B cell (primary cell): ENCODE measurements around the gene PRKAG2. TPM values are rescaled to one million over a fixed set of nuclear protein-coding genes. Genes with fewer than 3 reads are reported as not detected.

Experiments
- ATAC-seq: fragments of 200-7000 bp; cut with Tn5 transposase; one replicate; pipeline ENCODE4 v1.10.0; 2021; ENCODE audit warnings: low read depth, mild to moderate bottlenecking, moderate number of reproducible peaks, moderate library complexity
- CTCF ChIA-PET: fragments of 350-600 bp; sonication (Branson Sonifier 250); formaldehyde crosslinking; loops from one replicate; lab custom pipeline; 2021; ENCODE audit warnings: antibody characterized with exemption, inconsistent platforms; lab: Charles Lee
- POLR2A ChIA-PET: fragments of 350-600 bp; sonication (Branson Sonifier 250); formaldehyde crosslinking; loops from one replicate; lab custom pipeline; 2021; ENCODE audit warnings: antibody characterized with exemption; lab: Charles Lee
- DNase-seq: peaks from one replicate; pipeline ENCODE4 v3.0.0; 2013
- H2AFZ ChIP-seq: 2 replicates; pipeline ENCODE4 v1.6.1; 2012; ENCODE audit warnings: mild to moderate bottlenecking, low read depth, low read length; ENCODE audit not compliant: insufficient read depth, poor library complexity, severe bottlenecking
- H3K27ac ChIP-seq, 2 donors: 1 replicate in 1 of 2; 2 replicates in 1 of 2; pipeline ENCODE4 v1.5.1; 2012 to 2013; ENCODE audit warnings: low read length in 2 of 2, mild to moderate bottlenecking in 2 of 2, moderate library complexity in 1 of 2
- H3K27me3 ChIP-seq, 4 experiments: fragments of 200-600 bp in 1 of 4; sonication (generic) in 1 of 4; replicated peaks in 1 of 4; 1 replicate in 2 of 4; 2 replicates in 2 of 4; pipeline versions ENCODE4 v1.6.1 to v1.7.0; 2013 to 2016; ENCODE audit warnings: low read length in 3 of 4, mild to moderate bottlenecking in 2 of 4, mixed read lengths in 1 of 4, moderate library complexity in 1 of 4; ENCODE audit not compliant: insufficient read depth in 4 of 4, control insufficient read depth in 3 of 4; ENCODE audit errors: control extremely low read depth in 1 of 4
- H3K36me3 ChIP-seq, 2 experiments: replicated peaks in 1 of 2; 1 replicate in 1 of 2; 2 replicates in 1 of 2; pipeline versions ENCODE4 v1.6.1 to v1.7.1; 2013; ENCODE audit warnings: low read length in 1 of 2; ENCODE audit not compliant: insufficient read depth in 2 of 2, control insufficient read depth in 1 of 2; ENCODE audit errors: control extremely low read depth in 1 of 2, extremely low read depth in 1 of 2
- H3K4me1 ChIP-seq, 2 donors: fragments of 200-600 bp in 1 of 2; sonication (generic) in 1 of 2; 1 replicate in 1 of 2; 2 replicates in 1 of 2; pipeline versions ENCODE4 v1.5.1 to v1.6.1; 2013 to 2017; ENCODE audit warnings: low read length in 2 of 2; ENCODE audit not compliant: control insufficient read depth in 2 of 2, insufficient read depth in 2 of 2
- H3K4me2 ChIP-seq: replicated peaks from 2 replicates; pipeline ENCODE3; 2012; ENCODE audit warnings: mild to moderate bottlenecking, low read depth, low read length; ENCODE audit not compliant: poor library complexity, severe bottlenecking
- H3K4me3 ChIP-seq, 5 experiments: fragments of 200-600 bp in 1 of 5; sonication (generic) in 1 of 5; 1 replicate in 3 of 5; 2 replicates in 2 of 5; pipeline versions ENCODE4 v1.5.1 to v1.7.0; 2011 to 2016; ENCODE audit warnings: low read length in 4 of 5, mild to moderate bottlenecking in 4 of 5, low read depth in 2 of 5, control low read depth in 1 of 5, moderate library complexity in 1 of 5; ENCODE audit not compliant: insufficient read depth in 1 of 5; ENCODE audit errors: control extremely low read depth in 1 of 5, extremely low read depth in 1 of 5
- H3K79me2 ChIP-seq: fragments of 200-600 bp; sonication (generic); one replicate; pipeline ENCODE4 v1.6.0; 2016; ENCODE audit warnings: low read length; ENCODE audit not compliant: control insufficient read depth, insufficient read depth
- H3K9ac ChIP-seq: fragments of 200-600 bp; sonication (generic); 2 replicates; pipeline ENCODE4 v1.6.1; 2017; ENCODE audit warnings: mild to moderate bottlenecking, low read length, moderate library complexity
- H3K9me3 ChIP-seq, 3 donors: one replicate each; pipeline versions ENCODE4 v1.6.1 to v1.7.1; 2013; ENCODE audit warnings: low read length in 2 of 3; ENCODE audit not compliant: control insufficient read depth in 2 of 3, insufficient read depth in 1 of 3; ENCODE audit errors: control extremely low read depth in 1 of 3
- H4K20me1 ChIP-seq: 2 replicates; pipeline ENCODE4 v1.6.0; 2012; ENCODE audit warnings: mild to moderate bottlenecking, low read length; ENCODE audit not compliant: insufficient read depth, control insufficient read depth, poor library complexity, severe bottlenecking
- H3K27ac Mint-ChIP-seq: one replicate; pipeline ENCODE4 v1.8.0; 2021; ENCODE audit warnings: mixed read lengths
- H3K27me3 Mint-ChIP-seq: one replicate; pipeline ENCODE4 v1.8.0; 2021; ENCODE audit warnings: mixed read lengths
- H3K4me1 Mint-ChIP-seq: one replicate; pipeline ENCODE4 v1.8.0; 2021; ENCODE audit warnings: mixed read lengths
- H3K4me3 Mint-ChIP-seq: one replicate; pipeline ENCODE4 v1.8.0; 2021; ENCODE audit warnings: mixed read lengths
- H3K9me3 Mint-ChIP-seq: one replicate; pipeline ENCODE4 v1.8.0; 2022; ENCODE audit warnings: mixed read lengths; ENCODE audit not compliant: insufficient read depth
- CTCF ChIP-seq: fragments of 200-600 bp; IDR thresholded peaks from one replicate; pipeline ENCODE4 v1.8.0; 2022; ENCODE audit warnings: antibody characterized with exemption, mild to moderate bottlenecking
- EZH2 ChIP-seq: IDR thresholded peaks from 2 replicates; pipeline ENCODE4 v1.6.1; 2012; ENCODE audit warnings: borderline replicate concordance, low read depth, mild to moderate bottlenecking, moderate library complexity, low read length; ENCODE audit not compliant: insufficient read depth, poor library complexity, severe bottlenecking
- WGBS: methylation state at CpG from one replicate; pipeline ENCODE4 v1.1.5; 2013; ENCODE audit warnings: missing lambda C conversion rate; ENCODE audit not compliant: insufficient coverage; 5-methylcytosine and 5-hydroxymethylcytosine counted together
- intact Hi-C: fragments of 100-400 bp; cut with micrococcal nuclease; formaldehyde crosslinking; loops from one replicate; pipeline ENCODE4 v1.10.0; 2022
- polyA plus RNA-seq: library from polyadenylated mRNA; depleted of rRNA; stranded (reverse); fragments of >200 nt; gene quantifications from 2 replicates; pipeline ENCODE4 v1.2.3, GENCODE V29; 2012
- total RNA-seq, 2 donors: library from RNA; stranded (reverse); fragments of 120-200 nt in 1 of 2; gene quantifications; 1 replicate in 1 of 2; 2 replicates in 1 of 2; pipeline versions ENCODE4 v1.2.3 to v1.2.4, GENCODE V29; 2013 to 2022

Gene PRKAG2
- total and polyA plus RNA-seq, 2 donors (not counting 1 experiment from before 2014, with no cell fraction given): 22.1 to 56.3 TPM

GRCh38 chr7:151786241-151786640 lies 90.7 kb downstream of the PRKAG2 start:
- H3K27ac ChIP-seq: no peak overlapping the region
- H3K36me3 ChIP-seq: peaks cover 0 to 3% of the 10 kb centered on the region in 2 experiments
- peaks cover 2% of the 10 kb centered on the region for H3K79me2 ChIP-seq
- Mint-ChIP-seq H3K9me3 (no peaks in the 10 kb centered on the region), H3K4me1 (peaks cover 27% of the 10 kb centered on the region), H3K27ac (no peak overlapping the region), H3K4me3 (no peak overlapping the region), H3K27me3 (no peaks in the 10 kb centered on the region)
- H3K4me1 ChIP-seq: peaks cover 11 to 21% of the 10 kb centered on the region in 2 donors
- H3K27me3 ChIP-seq: no peaks in the 10 kb centered on the region
- H4K20me1 ChIP-seq: peaks cover 8% of the 10 kb centered on the region
- no peak for DNase-seq
- no peak overlapping the region for H3K4me2 ChIP-seq
- H2AFZ ChIP-seq: no peak overlapping the region
- no peak overlapping the region for H3K4me3 ChIP-seq
- ChIA-PET POLR2A (no interaction called here), CTCF (no interaction called here)
- TF ChIP-seq CTCF (no peak), EZH2 (no peak)
- H3K9me3 ChIP-seq: no peaks in the 10 kb centered on the region
- WGBS: 94% methylated on average over 17 of the region's 19 CpGs
- no peak overlapping the region for H3K9ac ChIP-seq
- intact Hi-C loops: loop anchor here (10.0 kb wide), 1 partner anchor 1039 kb away; no protein-coding TSS in a partner anchor
- no peak for ATAC-seq

- no peak overlapping the region for H3K4me3 Mint-ChIP-seq
- Histone ChIP-seq H4K20me1 (peaks cover 13% of the 10 kb centered on the region), H3K9ac (no peak overlapping the region), H3K4me3 (no peak overlapping the region), H3K27me3 (no peaks in the 10 kb centered on the region), H2AFZ (no peak overlapping the region), H3K27ac (no peak overlapping the region), H3K9me3 (no peaks in the 10 kb centered on the region), H3K36me3 (peaks cover 0 to 8% of the 10 kb centered on the region in 2 experiments), H3K4me1 (peaks cover 11 to 21% of the 10 kb centered on the region in 2 donors), H3K79me2 (peaks cover 7% of the 10 kb centered on the region), H3K4me2 (no peak overlapping the region)
- TF ChIP-seq EZH2 (no peak), CTCF (no peak)
- ChIA-PET CTCF (no interaction called here), POLR2A (no interaction called here)
- H3K27me3 Mint-ChIP-seq: no peaks in the 10 kb centered on the region
- no peak for ATAC-seq
- WGBS: 96% methylated on average over 5 of the region's 7 CpGs
- no peak for DNase-seq
- no peaks in the 10 kb centered on the region for H3K9me3 Mint-ChIP-seq
- intact Hi-C loops: loop anchor here (10.0 kb wide), 1 partner anchor 1039 kb away; no protein-coding TSS in a partner anchor
- no peak overlapping the region for H3K27ac Mint-ChIP-seq
- peaks cover 27% of the 10 kb centered on the region for H3K4me1 Mint-ChIP-seq
Measured at GRCh38 chr7:151785681-151785965, 91.3 kb downstream of the PRKAG2 start.
